Hepatocyte (in vitro differentiated cells): Measurements from ENCODE around the gene CHD9.

Source experiments
- CTCF ChIP-seq: fragments of 200-600 bp; sonication (generic); IDR thresholded peaks from 2 replicates; pipeline ENCODE4 v1.5.1; 2016; ENCODE audit warnings: antibody characterized with exemption, mild to moderate bottlenecking; ENCODE audit not compliant: poor library complexity
- EZH2 ChIP-seq: fragments of 200-600 bp; sonication (generic); IDR thresholded peaks from 2 replicates; pipeline ENCODE4 v1.6.1; 2016; ENCODE audit warnings: antibody characterized with exemption, mild to moderate bottlenecking, borderline replicate concordance

GRCh38 chr16:53022374-53022773, 32.4 kb upstream of the CHD9 start:
- TF ChIP-seq CTCF (peak; percentile 80), EZH2 (no peak)
